Mesothelial cell of epicardium (in vitro differentiated cells): ENCODE results near the gene FBXL15. TPM values are rescaled to one million over a fixed set of nuclear protein-coding genes. Genes with fewer than 3 reads are reported as not detected.

ENCODE experiments used
- DNase-seq, 2 experiments: peaks; one replicate each; pipeline ENCODE4 v3.0.0; 2021; ENCODE audit warnings: low spot score in 2 of 2; ENCODE audit not compliant: unreplicated experiment in 2 of 2
- H3K27ac Mint-ChIP-seq: 2 replicates; pipeline ENCODE4 v1.8.0; 2021; ENCODE audit warnings: mixed read lengths
- H3K27me3 Mint-ChIP-seq: 2 replicates; pipeline ENCODE4 v1.8.0; 2021; ENCODE audit warnings: low read depth, mixed read lengths
- H3K36me3 Mint-ChIP-seq: 2 replicates; pipeline ENCODE4 v1.8.0; 2021; ENCODE audit warnings: mixed read lengths
- H3K4me1 Mint-ChIP-seq: 2 replicates; pipeline ENCODE4 v1.8.0; 2021; ENCODE audit warnings: mixed read lengths
- H3K4me3 Mint-ChIP-seq: 2 replicates; pipeline ENCODE4 v1.8.0; 2021; ENCODE audit warnings: mild to moderate bottlenecking, moderate library complexity, mixed read lengths
- H3K9me3 Mint-ChIP-seq: 2 replicates; pipeline ENCODE4 v1.8.0; 2021; ENCODE audit warnings: mixed read lengths
- total RNA-seq: library from RNA; stranded (reverse); gene quantifications from 3 replicates; pipeline ENCODE4 v1.2.1, GENCODE V29; 2021
- TF ChIP-seq, protein P1 (sequence below): fragments of 200-600 bp; sonication (generic); IDR thresholded peaks from one replicate; pipeline ENCODE4 v1.5.0; 2021; ENCODE audit warnings: antibody characterized with exemption; ENCODE audit not compliant: unreplicated experiment

FBXL15 gene
- total RNA-seq, 1 donor from 2014 or later = 11.7 TPM

DNA sequence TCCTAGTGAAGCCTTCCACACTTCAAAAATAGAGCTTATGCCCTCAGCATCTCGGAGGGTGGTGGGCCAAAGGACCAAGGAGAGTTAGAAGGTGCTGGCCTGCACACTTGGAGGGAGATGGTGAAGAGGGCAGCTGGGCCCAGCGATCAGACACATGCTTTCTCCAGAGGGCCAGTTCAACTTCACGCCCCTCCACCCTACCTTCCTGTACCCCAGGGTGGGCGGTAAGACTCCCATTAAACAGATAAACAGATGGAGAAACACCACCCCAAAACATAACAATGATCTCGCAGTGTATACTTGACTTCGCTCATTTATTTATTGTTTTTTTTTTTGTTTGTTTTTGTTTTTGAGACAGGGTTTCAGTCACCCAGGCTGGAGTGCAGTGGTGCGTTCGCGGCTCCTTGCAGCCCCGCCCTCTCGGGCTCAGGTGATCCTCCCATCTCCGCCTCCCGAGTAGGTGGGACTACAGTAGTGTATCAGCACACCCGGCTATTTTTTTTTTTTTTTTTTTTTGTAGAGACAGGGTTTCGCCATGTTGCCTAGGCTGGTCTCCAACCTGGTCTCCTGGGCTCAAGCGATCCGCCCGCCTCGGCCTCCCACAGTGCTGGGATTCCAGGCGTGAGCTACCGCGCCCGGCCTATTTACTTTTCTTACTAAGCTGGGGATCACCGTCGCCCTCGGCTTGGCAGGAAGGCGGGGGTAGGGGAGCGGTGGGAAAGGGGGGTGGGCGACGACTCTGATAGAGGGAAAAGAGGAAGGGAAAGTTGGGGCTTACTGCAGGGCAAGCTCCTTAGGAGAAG lies 28.9 kb downstream of the FBXL15 start:
- Mint-ChIP-seq H3K4me3 (peak overlapping the region; percentile 92), H3K9me3 (no peaks in the 10 kb centered on the region), H3K36me3 (peaks cover 4% of the 10 kb centered on the region), H3K27me3 (no peaks in the 10 kb centered on the region), H3K4me1 (peaks cover 17% of the 10 kb centered on the region), H3K27ac (peak overlapping the region; percentile 97)
- peak; percentile 63 to 71 for DNase-seq
- TF ChIP-seq, protein P1, sequence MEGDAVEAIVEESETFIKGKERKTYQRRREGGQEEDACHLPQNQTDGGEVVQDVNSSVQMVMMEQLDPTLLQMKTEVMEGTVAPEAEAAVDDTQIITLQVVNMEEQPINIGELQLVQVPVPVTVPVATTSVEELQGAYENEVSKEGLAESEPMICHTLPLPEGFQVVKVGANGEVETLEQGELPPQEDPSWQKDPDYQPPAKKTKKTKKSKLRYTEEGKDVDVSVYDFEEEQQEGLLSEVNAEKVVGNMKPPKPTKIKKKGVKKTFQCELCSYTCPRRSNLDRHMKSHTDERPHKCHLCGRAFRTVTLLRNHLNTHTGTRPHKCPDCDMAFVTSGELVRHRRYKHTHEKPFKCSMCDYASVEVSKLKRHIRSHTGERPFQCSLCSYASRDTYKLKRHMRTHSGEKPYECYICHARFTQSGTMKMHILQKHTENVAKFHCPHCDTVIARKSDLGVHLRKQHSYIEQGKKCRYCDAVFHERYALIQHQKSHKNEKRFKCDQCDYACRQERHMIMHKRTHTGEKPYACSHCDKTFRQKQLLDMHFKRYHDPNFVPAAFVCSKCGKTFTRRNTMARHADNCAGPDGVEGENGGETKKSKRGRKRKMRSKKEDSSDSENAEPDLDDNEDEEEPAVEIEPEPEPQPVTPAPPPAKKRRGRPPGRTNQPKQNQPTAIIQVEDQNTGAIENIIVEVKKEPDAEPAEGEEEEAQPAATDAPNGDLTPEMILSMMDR = no peak

GRCh38 chr10:102450124-102450373 lies 29.4 kb downstream of the FBXL15 start:
- no peak for DNase-seq
- Mint-ChIP-seq H3K36me3 (peaks cover 4% of the 10 kb centered on the region), H3K9me3 (no peaks in the 10 kb centered on the region), H3K27ac (peak overlapping the region; percentile 97), H3K4me3 (peak overlapping the region; percentile 92), H3K4me1 (peaks cover 17% of the 10 kb centered on the region), H3K27me3 (no peaks in the 10 kb centered on the region)
- TF ChIP-seq, protein P1 = no peak

- peak overlapping the region; percentile 97 for H3K27ac Mint-ChIP-seq
- H3K27me3 Mint-ChIP-seq = no peaks in the 10 kb centered on the region
- H3K4me1 Mint-ChIP-seq = peaks cover 17% of the 10 kb centered on the region
- TF ChIP-seq, protein P1 = no peak
- no peaks in the 10 kb centered on the region for H3K9me3 Mint-ChIP-seq
- DNase-seq = peak; percentile 69 to 80
- peaks cover 4% of the 10 kb centered on the region for H3K36me3 Mint-ChIP-seq
- H3K4me3 Mint-ChIP-seq = peak overlapping the region; percentile 92
These were observed 29.9 kb downstream of the FBXL15 start for GRCh38 chr10:102450374-102451104.

- Mint-ChIP-seq H3K4me3 (peak within 1 kb of the TSS; percentile 76), H3K36me3 (peaks cover 7% of the 10 kb centered on the region), H3K27me3 (no peaks in the 10 kb centered on the region), H3K4me1 (peaks cover 17% of the 10 kb centered on the region), H3K9me3 (no peaks in the 10 kb centered on the region), H3K27ac (peak within 1 kb of the TSS; percentile 59)
- DNase-seq = no peak
- TF ChIP-seq, protein P1 = no peak
These were observed 30.7 kb downstream of the FBXL15 start, which contains the start of gene C10orf95 for GRCh38 chr10:102451105-102451969. Gene C10orf95, minus strand, starts transcription at chr10:102451543. Its CDS starts 450 bp downstream, at chr10:102451093.

GRCh38 chr10:102452672-102453340 lies 32.2 kb downstream of the FBXL15 start:
- Mint-ChIP-seq H3K9me3 (no peaks in the 10 kb centered on the region), H3K27ac (no peak overlapping the region), H3K4me1 (peaks cover 17% of the 10 kb centered on the region), H3K36me3 (peaks cover 7% of the 10 kb centered on the region), H3K27me3 (no peaks in the 10 kb centered on the region), H3K4me3 (no peak overlapping the region)
- TF ChIP-seq, protein P1 = no peak
- no peak for DNase-seq
